GM18526 (cell line): ENCODE results near the gene CDK17.

Source experiments
- POLR2A ChIP-seq: IDR thresholded peaks from 3 replicates; pipeline ENCODE4 v1.6.1; 2011; ENCODE audit not compliant: insufficient read length; ENCODE audit errors: extremely low read depth

Gene CDK17

GRCh38 chr12:96371138-96371789, 29.0 kb downstream of the CDK17 start:
- no peak for TF ChIP-seq POLR2A

DNA sequence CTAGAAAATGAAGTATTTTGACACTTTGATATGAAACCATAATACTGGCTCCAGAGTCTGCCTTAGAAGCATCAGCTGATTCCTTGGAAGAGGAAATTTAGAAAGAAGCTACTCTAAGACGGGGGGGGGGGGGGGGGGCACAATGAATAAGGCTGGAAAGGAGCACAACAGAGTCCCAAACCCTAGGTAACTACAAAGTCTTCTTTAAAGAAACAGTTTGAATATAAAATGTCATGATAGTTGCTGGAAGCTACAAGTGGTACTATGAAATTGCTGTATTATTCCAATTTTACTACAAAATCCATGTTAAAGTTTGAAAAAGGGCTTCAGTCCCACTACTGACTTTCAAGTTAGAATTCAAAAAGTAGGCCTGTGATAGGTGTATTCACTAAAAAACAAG, 31.6 kb downstream of the CDK17 start:
- no peak for TF ChIP-seq POLR2A

DNA sequence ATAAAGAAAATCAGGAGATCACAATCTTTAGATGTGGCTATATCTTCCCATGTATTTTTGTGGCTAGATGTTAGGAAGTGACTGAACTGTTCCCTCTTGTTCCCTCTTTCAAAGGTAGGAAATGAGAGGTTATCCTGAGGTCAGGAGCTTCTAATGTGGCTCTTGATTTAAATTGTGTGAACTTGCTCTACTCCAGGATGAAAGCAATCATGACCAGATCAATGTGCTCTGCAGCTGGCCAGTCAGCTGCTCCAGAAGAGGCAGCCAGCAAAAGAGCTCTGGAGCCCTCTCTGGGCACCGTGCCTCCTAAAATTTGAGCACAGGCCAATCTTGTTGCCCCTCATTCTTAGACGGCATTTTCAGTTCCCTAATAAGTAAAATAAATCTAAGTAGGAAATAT, 32.0 kb downstream of the CDK17 start:
- TF ChIP-seq POLR2A: no peak

DNA sequence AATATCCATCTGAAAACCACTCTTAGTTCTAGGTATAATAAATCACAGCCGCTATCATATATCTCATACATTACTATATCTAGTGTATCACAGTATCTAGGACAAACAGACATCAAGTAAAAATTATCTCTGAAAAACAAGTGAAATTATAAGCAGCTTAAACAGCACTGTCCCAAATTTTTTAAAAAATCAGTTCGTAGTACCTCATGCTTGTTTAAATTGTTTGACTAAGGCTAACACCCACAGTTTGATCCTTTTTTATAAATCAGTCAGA, 33.9 kb downstream of the CDK17 start:
- no peak for TF ChIP-seq POLR2A

- no peak for TF ChIP-seq POLR2A
These were observed 34.4 kb downstream of the CDK17 start for GRCh38 chr12:96365604-96366380.

GRCh38 chr12:96364092-96364700, 36.0 kb downstream of the CDK17 start:
- TF ChIP-seq POLR2A: no peak

DNA sequence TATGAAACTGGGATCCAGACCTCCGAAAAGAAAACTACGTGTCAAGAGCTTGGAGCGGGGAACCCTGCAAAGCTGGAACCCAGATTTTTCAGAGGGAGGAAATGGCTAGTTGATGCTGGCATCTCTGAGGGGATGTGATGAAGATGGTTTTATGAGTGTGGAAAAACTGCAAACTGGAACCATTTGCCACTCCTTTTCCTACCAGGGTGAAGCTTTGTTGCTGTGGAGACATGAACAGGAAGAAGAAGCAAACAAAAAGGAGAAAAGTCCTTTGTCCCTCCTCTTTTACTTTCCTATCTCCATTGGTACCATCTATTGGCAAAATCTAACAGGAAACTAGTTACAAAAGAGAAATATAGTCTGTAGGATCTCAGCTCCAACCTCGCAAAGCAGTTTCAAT, 39.2 kb downstream of the CDK17 start:
- TF ChIP-seq POLR2A: no peak

DNA sequence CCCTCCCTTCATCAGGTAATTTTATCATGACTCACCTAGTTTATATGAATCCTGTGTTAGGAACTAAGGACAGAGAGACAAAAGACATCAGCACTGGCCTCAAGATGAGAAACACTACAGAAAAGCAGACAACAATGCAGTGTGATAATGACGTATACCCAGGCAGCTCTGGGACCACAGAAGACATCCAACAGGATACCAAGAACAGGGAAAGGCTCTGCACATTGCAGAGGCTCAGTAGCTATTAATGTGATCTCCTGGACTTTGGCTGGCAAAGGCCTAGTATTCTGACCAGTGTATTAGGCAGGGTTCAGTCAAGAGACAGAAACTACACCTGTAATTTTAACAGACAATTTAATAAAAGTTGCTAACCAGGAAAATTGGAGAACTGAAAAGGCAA, 39.7 kb downstream of the CDK17 start:
- no peak for TF ChIP-seq POLR2A

DNA sequence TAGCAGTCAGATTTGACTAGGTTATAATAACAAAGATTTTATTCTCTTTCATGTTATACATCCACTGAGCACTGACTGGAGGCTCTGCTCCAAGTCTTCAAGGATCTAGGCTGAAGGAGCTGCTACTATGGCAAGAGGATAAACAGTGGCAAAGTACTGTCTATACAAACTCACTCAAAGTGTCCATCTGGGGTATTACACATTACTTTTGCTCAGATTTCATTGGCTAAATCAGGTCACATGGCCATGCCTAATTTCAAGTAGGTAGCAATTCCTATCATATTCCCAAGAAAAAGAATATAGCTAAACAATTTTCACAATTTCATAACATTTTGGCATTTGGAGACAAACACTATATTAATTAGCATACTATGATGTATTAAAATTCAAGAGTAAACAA, 40.9 kb downstream of the CDK17 start:
- no peak for TF ChIP-seq POLR2A

DNA sequence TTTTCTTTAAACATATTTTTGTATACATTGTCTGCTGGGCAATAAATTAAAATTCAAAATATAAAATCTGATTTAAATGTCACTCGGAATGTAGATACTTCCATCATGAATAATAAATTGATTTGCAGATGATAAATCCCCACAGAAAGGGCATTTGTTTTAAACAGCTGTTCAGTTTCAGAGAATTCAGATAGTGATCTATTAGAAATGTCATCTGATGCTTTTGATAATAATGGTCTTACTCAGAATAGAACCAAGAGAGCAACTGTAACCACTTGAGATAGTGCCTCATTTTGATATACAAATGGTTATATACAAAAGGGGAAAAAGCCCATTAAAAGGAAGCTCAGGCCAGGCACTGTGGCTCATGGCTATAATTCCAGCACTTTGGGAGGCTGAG, 43.4 kb downstream of the CDK17 start:
- no peak for TF ChIP-seq POLR2A

DNA sequence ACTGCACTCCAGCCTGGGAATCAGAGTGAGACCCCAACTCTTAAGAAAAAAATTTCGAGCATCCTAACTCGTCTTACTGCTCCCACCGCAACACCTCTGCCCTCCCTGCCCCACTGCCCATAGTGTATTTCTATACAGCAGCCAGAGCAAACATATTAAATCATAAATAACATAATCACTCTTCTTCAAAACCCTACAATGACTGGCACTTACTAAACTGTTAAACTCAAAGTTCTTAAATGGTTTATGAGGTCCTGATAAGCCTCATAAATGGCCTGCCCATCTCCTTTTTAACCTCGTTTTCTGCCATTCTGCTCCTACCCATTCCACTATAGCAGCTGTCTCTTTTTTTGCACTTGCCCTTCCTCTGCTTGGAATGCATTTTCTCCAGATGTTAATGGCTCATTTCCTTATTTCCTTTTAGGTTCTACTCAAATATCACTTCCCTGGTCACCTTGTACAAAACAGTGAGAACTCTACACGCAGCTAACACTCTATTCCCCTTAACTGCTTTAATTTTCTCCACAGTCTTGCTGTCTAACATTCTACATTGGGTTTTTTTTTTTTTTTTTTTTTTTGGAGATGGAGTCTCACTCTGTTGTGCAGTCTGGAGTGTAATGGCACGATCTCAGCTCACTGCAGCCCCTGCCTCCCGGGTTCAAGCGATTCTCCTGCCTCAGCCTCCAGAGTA, 45.2 kb downstream of the CDK17 start:
- TF ChIP-seq POLR2A: no peak

GRCh38 chr12:96354326-96354725, 45.9 kb downstream of the CDK17 start:
- no peak for TF ChIP-seq POLR2A

DNA sequence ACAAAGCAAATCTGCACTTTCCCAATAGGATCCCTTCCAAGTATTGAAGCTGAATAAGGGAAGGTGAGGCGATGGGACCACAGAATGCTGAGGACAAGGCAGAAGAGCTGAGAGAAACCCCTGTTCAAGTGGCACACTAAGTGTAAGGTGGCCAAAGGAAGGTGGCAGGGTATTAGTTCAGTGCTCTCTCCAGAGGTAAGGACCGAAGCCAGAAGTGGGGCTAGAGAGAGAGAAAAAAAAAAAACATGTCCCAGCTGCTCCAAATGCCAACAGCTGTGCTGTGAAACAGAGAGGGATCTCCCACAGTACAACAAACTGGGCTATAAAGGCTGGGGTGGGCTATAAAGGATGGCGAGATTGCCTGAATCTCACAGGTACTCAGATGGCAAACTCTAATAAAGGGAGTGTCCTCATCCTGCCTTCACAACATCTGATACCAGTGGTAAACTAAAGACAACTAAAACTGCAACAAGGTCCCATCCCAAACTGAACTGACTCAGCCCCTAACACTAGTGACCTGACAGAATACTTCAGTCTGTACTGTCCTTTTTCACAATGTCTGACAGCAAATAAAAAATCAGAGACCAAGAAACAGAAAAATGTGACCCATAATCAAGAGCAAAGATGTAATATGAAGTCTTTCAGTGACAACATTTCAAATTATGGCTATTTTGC, 47.9 kb downstream of the CDK17 start:
- TF ChIP-seq POLR2A: no peak

DNA sequence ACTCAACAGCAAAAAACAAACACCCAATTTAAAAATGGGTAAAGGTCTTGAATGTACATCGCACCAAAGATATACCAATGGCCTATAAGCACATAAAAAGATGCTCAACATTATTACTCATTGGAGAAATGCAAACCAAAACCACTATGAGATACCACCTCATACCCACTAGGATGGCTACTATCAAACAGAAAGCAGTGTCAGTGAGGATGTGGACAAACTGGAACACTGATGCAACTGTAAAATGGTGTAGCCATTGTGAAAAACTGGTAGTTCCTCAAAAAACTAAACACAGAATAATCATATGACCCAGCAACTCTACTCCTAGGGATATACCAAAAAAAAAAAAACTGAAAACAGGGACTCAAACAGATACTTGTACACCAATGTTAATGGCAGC, 49.3 kb downstream of the CDK17 start:
- TF ChIP-seq POLR2A: no peak

DNA sequence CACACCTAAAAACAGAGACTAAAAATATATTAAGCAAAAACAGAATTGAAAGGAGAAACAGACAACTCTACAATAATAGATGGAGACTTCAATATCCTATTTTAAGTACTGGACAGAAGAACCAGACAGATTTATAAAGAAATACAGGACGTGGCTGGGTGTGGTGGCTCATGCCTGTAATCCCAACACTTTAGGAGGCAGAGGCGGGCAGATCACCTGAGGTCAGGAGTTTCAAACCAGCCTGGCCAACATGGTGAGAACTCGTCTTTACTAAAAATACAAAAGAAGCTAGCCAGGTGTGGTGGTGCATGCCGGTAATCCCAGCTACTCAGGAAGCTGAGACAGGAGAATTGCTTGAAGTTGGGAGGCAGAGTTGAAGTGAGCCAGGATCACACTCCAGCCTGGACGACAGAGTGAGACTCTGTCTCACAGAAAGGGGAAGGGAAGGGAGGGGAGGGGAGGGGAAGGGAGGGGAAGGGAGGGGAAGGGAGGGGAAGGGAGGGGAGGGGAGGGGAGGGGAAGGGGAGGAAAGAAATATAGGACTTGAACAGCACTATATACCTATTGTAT, 53.0 kb downstream of the CDK17 start:
- TF ChIP-seq POLR2A: no peak
